Dendritic cell treated with granulocyte-macrophage colony-stimulating factor and Interleukin-4, amounts not matched to agents 40 ng/mL and 50 ng/mL, for 4 days (primary cell): ENCODE data around the gene TECPR2.
A peak's percentile ranks its signal among the peaks of the same experiment; 100 is the strongest.
"Not testable (repeated sequence)": the region's sequence is repeated elsewhere in the genome, so short reads cannot be mapped to it uniquely, and the experiment has no call there.

Experiments used
- H3K27ac Mint-ChIP-seq: one replicate; pipeline ENCODE4 v1.8.0; 2022; ENCODE audit warnings: mild to moderate bottlenecking, mixed read lengths
- H3K27me3 Mint-ChIP-seq: one replicate; pipeline ENCODE4 v1.8.0; 2022; ENCODE audit warnings: mild to moderate bottlenecking, mixed read lengths
- H3K36me3 Mint-ChIP-seq: one replicate; pipeline ENCODE4 v1.8.0; 2022; ENCODE audit warnings: low read depth, mixed read lengths
- H3K4me1 Mint-ChIP-seq: one replicate; pipeline ENCODE4 v1.8.0; 2022; ENCODE audit warnings: low read depth, mixed read lengths
- H3K4me3 Mint-ChIP-seq: one replicate; pipeline ENCODE4 v1.8.0; 2022; ENCODE audit warnings: mild to moderate bottlenecking, moderate library complexity, mixed read lengths
- H3K9me3 Mint-ChIP-seq: one replicate; pipeline ENCODE4 v1.8.0; 2022; ENCODE audit warnings: mixed read lengths
- intact Hi-C: fragments of 100-400 bp; cut with micrococcal nuclease; formaldehyde crosslinking; loops from one replicate; pipeline ENCODE4 v1.15.0; 2022

Gene TECPR2

DNA sequence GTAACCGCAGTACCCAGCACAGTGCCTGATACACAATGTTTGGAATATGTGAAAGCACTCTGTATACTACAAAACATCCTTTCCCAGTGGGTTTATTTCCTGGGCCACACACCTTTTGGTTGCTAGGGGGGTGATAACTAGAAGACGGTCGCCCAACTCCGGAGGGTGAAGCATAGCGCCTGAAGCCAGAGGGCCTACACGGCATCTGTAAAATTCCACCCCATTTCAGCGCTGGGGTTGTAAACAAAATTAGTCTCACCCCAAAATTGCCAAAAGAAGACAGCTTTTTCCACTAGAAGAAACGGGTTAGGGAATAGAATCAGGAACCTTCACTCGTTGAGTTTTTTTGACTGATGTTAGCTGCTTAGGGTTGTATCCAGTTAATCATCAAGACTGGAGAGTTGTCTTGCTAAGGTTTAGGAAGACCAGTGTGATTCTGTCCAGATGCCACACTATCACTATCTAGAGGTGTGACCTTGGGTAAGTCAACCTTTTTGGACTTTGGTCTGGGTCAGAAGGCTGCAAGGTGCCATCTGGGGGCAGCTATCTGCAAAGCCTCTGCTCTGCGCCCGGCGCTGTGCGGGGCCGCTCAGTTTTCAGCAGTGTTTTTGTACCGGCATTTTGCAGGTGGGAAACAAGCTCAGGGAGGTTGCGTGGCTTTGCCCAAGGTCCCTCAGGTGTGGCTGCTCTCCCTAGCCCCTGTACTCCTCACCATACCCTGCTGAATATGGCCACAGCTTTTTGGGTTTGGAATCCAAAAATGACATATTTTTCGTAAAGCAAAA lies 41.9 kb upstream of the TECPR2 start:
- Mint-ChIP-seq H3K9me3 (no peaks in the 10 kb centered on the region), H3K27ac (peak overlapping the region; percentile 84), H3K27me3 (no peaks in the 10 kb centered on the region), H3K36me3 (peaks cover 12% of the 10 kb centered on the region), H3K4me1 (peaks cover 34% of the 10 kb centered on the region), H3K4me3 (peak overlapping the region; percentile 86)
- intact Hi-C loops, result no loop called here

DNA sequence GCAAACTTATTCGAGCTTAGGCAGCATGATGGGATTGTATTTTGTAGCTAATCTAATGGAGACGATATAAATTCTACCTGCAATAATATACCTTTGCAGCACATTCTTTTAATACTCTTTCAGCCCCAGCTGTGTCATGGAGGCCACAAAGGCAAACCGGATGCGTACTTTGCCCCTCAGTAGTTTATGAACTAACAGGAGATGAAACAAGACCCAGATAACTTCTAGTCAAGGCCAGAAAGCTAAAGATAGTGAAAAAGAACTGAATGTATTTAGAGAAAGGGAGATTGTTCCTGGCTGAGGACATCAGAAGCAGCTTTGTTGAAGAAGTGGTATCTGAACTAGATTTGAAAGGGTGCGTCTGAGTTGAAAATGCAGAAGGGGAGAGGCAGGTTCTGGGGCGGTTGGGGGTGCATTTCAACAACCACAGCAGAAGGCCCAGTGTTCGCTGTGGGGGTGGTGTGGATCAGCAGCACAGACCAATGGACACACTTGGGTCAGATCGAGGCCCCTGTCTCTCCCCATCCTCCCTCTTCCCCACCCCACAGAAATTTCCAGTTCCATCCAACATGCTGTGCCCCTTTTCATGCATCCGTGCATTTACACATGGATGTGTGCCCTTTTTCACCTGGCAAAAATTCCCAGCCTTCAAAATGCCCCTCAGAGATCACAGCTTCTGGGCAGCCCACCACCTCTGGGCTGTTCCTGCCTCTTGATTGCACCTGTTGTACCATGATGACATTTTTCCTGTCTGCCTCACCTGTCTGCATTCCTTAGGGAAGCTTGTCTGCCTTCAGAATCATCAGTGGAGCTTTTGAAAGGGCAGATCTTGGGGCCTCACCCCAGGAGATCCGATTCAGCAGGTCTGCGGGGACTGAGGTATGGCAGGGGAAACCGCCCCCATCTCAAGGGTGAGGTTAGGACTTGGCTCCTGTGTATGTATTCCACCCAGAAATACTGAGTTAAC lies 41.0 kb upstream of the TECPR2 start:
- H3K27ac Mint-ChIP-seq, result no peak overlapping the region
- H3K36me3 Mint-ChIP-seq, result peaks cover 21% of the 10 kb centered on the region
- H3K4me3 Mint-ChIP-seq, result no peak overlapping the region
- no peaks in the 10 kb centered on the region for H3K27me3 Mint-ChIP-seq
- peaks cover 31% of the 10 kb centered on the region for H3K4me1 Mint-ChIP-seq
- intact Hi-C loops, result no loop called here
- no peaks in the 10 kb centered on the region for H3K9me3 Mint-ChIP-seq

DNA sequence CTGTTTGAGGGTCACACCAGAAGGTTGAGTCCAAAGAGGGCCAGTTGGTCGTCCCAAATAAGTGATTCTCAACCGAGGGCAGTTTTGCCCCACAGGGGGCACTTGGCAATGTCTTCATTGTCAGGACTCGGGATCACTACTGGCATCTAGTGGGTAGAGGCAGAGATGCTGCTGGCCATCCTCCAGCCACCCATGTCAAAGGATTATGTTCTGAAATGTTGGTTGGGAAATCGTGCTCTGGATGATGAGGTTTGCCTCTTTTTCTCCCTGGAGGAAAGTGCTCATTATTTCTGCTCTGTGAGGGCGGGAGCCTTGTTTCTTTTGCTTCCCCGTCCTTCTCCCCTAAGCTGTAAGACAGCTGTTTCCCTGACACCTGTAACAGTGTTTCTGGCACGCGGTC lies 39.6 kb upstream of the TECPR2 start:
- no peak overlapping the region for H3K27ac Mint-ChIP-seq
- peaks cover 17% of the 10 kb centered on the region for H3K4me1 Mint-ChIP-seq
- intact Hi-C loops, result no loop called here
- no peak overlapping the region for H3K4me3 Mint-ChIP-seq
- H3K27me3 Mint-ChIP-seq, result no peaks in the 10 kb centered on the region
- peaks cover 29% of the 10 kb centered on the region for H3K36me3 Mint-ChIP-seq
- H3K9me3 Mint-ChIP-seq, result no peaks in the 10 kb centered on the region

DNA sequence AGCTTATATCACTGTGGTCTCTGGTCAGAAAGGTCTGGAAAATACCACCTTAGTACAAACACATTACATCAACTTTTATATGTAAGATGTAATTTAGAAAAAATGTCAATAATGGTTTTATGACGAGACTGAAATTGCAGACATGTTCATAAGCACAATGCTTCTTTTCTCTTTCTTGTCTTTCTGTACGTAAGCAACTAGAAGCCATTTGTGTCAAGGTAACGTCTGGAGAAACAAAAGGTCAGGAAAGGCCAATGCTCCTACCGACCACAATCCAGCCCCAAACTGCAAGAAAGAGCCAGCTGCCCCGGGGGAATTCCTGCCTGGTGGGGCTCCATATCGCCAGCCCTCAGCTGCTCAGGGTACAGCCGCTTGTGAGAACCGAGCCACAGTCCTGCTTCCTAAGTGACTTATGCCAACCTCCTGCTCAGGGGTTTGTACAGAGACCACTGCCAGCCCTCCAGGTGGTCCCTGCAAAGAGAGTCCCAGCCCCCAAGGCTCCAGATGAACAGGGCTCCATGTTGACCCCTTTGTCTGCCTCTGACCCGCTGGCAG lies 36.9 kb upstream of the TECPR2 start:
- Mint-ChIP-seq H3K27me3 (no peaks in the 10 kb centered on the region), H3K36me3 (peaks cover 22% of the 10 kb centered on the region), H3K9me3 (no peaks in the 10 kb centered on the region), H3K4me3 (no peak overlapping the region), H3K4me1 (peaks cover under 1% of the 10 kb centered on the region), H3K27ac (no peak overlapping the region)
- intact Hi-C loops, result no loop called here

- H3K27me3 Mint-ChIP-seq, result no peaks in the 10 kb centered on the region
- H3K36me3 Mint-ChIP-seq, result peaks cover 26% of the 10 kb centered on the region
- H3K4me1 Mint-ChIP-seq, result no peaks in the 10 kb centered on the region
- H3K27ac Mint-ChIP-seq, result no peak overlapping the region
- H3K9me3 Mint-ChIP-seq, result no peaks in the 10 kb centered on the region
- H3K4me3 Mint-ChIP-seq, result no peak overlapping the region
- intact Hi-C loops, result no loop called here
Observed at GRCh38 chr14:102326583-102326982, 36.2 kb upstream of the TECPR2 start.

DNA sequence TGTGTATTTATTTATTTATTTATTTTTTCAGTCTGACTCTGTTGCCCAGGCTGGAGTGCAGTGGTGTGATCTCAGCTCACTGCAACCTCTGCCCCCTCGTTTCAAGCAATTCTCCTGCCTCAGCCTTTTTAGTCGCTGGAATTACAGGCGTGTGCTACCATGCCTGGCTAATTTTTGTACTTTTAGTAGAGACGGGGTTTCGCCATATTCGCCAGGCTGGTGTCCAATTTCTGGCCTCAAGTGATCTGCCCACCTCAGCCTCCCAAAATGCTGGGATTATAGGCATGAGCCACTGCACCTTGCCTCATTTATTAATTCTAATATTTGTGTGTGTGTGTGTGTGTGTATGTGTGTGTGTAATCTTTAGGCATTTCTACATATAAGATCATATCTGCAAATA lies 33.4 kb upstream of the TECPR2 start:
- H3K27ac Mint-ChIP-seq, intact Hi-C loops, H3K27me3 Mint-ChIP-seq, H3K4me1 Mint-ChIP-seq, H3K9me3 Mint-ChIP-seq, H3K4me3 Mint-ChIP-seq: not testable (repeated sequence)
- H3K36me3 Mint-ChIP-seq, result peaks cover 47% of the 10 kb centered on the region

DNA sequence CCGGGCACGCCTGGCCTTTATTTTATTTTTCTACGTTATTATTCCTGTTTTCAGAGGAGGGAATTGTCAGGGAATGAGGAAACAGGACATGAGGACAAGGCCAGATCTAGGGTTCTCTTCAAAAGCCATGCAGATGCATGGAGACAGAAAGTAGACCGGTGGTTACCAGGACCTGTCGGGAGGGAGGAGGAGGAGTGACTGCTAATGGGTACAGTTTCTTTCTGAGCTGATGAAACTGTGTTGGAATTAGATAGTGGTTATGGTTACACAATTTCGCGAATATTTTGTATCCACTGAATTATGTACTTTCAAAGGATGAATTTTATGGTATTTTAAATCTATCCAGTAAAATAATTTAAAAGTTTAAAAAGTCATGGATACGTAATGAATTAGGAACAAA lies 31.9 kb upstream of the TECPR2 start:
- H3K27ac Mint-ChIP-seq, result no peak overlapping the region
- intact Hi-C loops, result no loop called here
- no peak overlapping the region for H3K4me3 Mint-ChIP-seq

DNA sequence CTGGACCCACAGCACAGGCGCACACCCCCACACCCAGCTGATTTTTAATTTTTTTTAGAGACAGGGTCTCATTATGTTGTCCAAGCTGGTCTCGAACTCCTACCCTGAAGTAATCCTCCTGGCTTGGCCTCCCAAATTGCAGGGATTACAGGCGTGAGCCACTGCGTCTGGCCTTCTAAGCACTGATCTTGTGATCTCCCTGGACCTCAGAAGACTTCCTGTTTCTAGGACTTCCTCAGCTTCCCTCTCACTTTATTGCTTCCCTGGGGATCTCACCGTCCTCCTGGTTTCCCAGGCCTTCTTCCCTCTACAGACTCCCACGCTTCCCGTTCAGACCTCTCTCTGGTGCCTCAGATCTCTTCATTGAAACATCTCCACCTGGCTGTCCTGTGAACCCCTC lies 29.4 kb upstream of the TECPR2 start:
- peaks cover 9% of the 10 kb centered on the region for H3K4me1 Mint-ChIP-seq
- H3K36me3 Mint-ChIP-seq, result peaks cover 62% of the 10 kb centered on the region
- H3K27me3 Mint-ChIP-seq, result no peaks in the 10 kb centered on the region
- no peaks in the 10 kb centered on the region for H3K9me3 Mint-ChIP-seq
- intact Hi-C loops, result no loop called here
- no peak overlapping the region for H3K4me3 Mint-ChIP-seq
- H3K27ac Mint-ChIP-seq, result peak overlapping the region; percentile 23

More for the DNA sequence above, 31.9 kb upstream of the TECPR2 start:
- peaks cover 9% of the 10 kb centered on the region for H3K4me1 Mint-ChIP-seq
- no peaks in the 10 kb centered on the region for H3K27me3 Mint-ChIP-seq
- H3K36me3 Mint-ChIP-seq, result peaks cover 53% of the 10 kb centered on the region
- no peaks in the 10 kb centered on the region for H3K9me3 Mint-ChIP-seq

DNA sequence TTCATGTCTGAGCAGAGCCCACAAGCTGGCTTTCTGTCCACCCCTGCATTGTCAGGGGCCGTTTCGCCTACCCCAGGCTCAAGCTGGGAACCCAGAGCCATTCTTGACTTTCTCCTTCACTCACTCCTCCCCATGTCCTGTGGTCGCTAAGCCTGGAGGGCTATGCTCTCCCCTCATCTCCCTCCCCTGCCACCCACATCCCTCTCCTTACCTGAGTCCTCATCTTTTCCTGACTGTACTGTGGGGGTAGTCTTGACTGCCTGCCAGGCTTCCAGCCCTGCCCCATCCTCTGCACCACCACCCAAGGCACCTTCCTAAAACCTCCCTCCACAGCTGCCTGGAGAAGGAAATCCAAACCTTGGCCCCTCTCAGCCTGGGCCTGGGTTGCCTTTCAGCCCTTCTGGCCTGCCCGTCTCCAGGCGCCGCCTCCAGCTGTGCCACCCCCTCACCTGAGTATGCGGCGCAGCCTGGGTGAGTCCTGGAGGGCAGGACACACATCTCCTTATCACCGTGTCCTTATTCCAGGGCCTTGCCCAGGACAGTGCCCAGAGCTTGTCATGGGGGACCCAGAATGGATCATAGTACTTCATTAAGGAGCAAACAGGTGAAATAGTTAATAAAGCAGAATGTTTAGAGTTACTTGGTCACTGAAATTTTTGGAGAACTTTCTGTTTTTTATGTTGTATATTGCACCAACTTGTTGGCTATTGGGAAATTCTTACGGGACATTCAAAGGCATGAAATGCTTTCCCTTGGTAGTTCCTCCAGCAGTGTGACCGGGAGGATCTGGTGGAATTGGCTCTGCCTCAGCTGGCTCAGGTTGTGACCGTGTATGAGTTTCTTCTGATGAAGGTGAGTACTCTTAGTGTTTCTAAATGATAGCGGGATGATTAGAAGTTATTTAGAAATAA lies 28.7 kb upstream of the TECPR2 start:
- peaks cover 69% of the 10 kb centered on the region for H3K36me3 Mint-ChIP-seq
- H3K4me3 Mint-ChIP-seq, result no peak overlapping the region
- H3K4me1 Mint-ChIP-seq, result peaks cover 9% of the 10 kb centered on the region
- peak overlapping the region; percentile 23 for H3K27ac Mint-ChIP-seq
- intact Hi-C loops, result no loop called here
- no peaks in the 10 kb centered on the region for H3K27me3 Mint-ChIP-seq
- H3K9me3 Mint-ChIP-seq, result no peaks in the 10 kb centered on the region

DNA sequence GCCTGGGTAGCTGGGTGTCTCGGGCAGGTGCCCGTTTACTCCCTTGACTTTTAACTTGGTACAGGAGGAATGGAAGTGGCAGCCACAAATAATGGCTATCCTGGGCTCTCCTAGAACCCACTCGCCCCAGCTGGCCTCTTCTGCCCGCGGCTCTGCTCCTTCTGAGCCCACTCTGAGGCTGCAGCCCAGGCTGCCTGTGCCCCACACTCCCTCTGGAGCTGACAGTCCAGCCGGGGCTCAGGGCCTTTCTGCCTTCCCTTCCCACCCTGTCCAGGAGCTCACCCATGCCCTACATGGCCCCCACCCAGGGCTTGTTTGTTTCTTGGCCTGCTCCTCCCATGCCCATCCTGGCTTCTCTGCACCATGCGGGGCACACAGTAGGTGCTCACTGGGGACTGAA lies 27.6 kb upstream of the TECPR2 start:
- H3K9me3 Mint-ChIP-seq, result no peaks in the 10 kb centered on the region
- intact Hi-C loops, result no loop called here
- H3K4me1 Mint-ChIP-seq, result peaks cover 9% of the 10 kb centered on the region
- H3K27me3 Mint-ChIP-seq, result no peaks in the 10 kb centered on the region
- no peak overlapping the region for H3K27ac Mint-ChIP-seq
- H3K36me3 Mint-ChIP-seq, result peaks cover 75% of the 10 kb centered on the region
- no peak overlapping the region for H3K4me3 Mint-ChIP-seq

DNA sequence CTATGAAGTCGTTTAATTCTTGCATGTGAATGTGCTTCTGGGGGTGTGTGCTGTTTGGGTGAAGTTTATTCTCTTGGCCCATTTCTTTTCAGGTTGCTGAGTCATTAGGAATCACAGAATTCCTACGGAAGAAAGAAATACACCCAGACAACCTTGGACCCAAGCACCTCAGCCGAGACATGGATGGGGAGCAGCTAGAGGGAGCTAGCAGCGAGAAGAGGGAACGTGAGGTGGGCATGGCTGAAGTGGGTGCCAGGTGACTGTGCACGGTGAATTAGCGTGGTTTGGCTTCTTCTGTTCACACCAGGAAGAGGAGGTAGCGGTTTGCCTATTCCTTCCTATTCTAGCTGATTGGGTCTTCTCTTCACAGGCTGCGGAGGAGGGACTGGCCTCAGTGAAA lies 24.0 kb upstream of the TECPR2 start:
- Mint-ChIP-seq H3K4me1 (peaks cover 1% of the 10 kb centered on the region), H3K9me3 (no peaks in the 10 kb centered on the region), H3K4me3 (no peak overlapping the region), H3K36me3 (peaks cover 91% of the 10 kb centered on the region), H3K27me3 (no peaks in the 10 kb centered on the region), H3K27ac (no peak overlapping the region)
- intact Hi-C loops, result no loop called here

DNA sequence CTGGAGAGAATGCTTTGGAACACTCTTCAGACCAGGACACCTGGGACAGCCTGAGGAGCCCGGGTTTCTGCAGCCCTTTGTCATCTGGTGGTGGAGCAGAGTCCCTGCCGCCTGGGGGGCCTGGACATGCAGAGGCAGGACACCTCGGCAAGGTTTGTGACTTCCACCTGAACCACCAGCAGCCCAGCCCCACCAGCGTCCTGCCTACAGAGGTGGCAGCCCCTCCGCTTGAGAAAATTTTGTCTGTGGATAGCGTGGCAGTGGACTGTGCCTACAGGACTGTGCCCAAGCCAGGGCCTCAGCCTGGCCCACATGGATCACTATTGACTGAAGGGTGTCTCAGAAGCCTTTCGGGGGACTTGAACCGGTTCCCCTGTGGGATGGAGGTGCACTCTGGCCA lies 21.2 kb upstream of the TECPR2 start:
- Mint-ChIP-seq H3K27ac (no peak overlapping the region), H3K4me3 (no peak overlapping the region), H3K9me3 (no peaks in the 10 kb centered on the region), H3K4me1 (no peaks in the 10 kb centered on the region), H3K36me3 (peaks cover 94% of the 10 kb centered on the region), H3K27me3 (no peaks in the 10 kb centered on the region)
- intact Hi-C loops, result no loop called here

- H3K9me3 Mint-ChIP-seq, result no peaks in the 10 kb centered on the region
- no peaks in the 10 kb centered on the region for H3K4me1 Mint-ChIP-seq
- no peaks in the 10 kb centered on the region for H3K27me3 Mint-ChIP-seq
- no peak overlapping the region for H3K4me3 Mint-ChIP-seq
- no peak overlapping the region for H3K27ac Mint-ChIP-seq
- intact Hi-C loops, result no loop called here
- H3K36me3 Mint-ChIP-seq, result peaks cover 94% of the 10 kb centered on the region
Observed at GRCh38 chr14:102342238-102342637, 20.5 kb upstream of the TECPR2 start.
